Cardiac septum (tissue), 1 donor: ENCODE data around the gene DNAJB6. TPM values are rescaled to one million over a fixed set of nuclear protein-coding genes. Genes with fewer than 3 reads are reported as not detected.

Experiments
- DNase-seq: peaks from one replicate; pipeline ENCODE4 v3.0.0-alpha.2; 2020; ENCODE audit warnings: low spot score
- intact Hi-C: fragments of 100-400 bp; cut with DNase I; formaldehyde crosslinking; loops from one replicate; pipeline ENCODE4 v1.14.0; 2022
- total RNA-seq: library from RNA; stranded (reverse); fragmentation: NEBNext Ultra II Directional; extraction: Animal tissue kit (Norgen Biotek cat#: 25700); gene quantifications from one replicate; pipeline ENCODE4 v1.2.1, GENCODE V29; 2021
- donor health status: DM: no; HTN: no; CAD: no.

The DNAJB6 gene
- total RNA-seq, 1 donor from 2014 or later: 171 TPM

DNA sequence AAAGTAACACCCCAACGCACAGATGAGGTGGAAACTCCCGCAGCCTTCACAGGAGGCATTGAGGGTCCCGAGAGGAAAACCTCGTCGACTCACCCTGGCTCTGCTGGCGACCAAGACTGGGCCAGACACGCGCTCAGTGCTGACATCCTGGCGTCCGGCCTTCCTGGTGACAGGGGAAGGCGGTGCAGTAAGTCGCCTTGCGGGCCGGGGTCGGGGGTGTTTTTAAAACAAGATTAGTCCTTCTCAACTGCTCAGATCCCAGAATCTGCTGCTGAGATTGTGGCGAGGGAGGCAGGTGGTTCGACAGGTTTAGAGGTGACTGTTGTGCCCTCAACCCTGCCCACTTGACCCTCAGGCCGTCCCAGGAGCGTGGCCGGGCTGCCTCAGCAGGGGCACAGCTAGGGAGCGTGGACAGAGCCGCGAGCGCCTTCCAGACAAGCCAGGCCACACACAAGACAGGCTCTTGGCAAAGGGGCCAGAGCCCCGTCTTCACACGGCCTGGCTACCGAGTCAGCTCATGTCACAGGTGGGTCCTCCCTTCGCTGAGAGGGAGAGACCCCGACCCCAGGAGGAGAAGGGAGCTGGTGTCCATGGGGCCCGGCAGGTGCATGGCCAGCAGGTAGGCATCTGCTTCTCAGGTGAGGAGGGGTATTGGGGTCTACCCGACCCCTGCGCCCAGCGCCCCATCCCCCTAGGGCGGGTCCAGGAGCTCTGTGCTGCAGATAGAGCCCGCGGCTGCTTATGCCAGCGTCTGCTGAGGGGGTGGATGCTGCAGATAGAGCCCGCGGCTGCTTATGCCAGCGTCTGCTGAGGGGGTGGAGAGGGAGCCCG, 81.6 kb downstream of the DNAJB6 start:
- intact Hi-C loops: no loop called here
- DNase-seq: no peak

GRCh38 chr7:157419035-157419293, 82.2 kb downstream of the DNAJB6 start:
- intact Hi-C loops: no loop called here

DNA sequence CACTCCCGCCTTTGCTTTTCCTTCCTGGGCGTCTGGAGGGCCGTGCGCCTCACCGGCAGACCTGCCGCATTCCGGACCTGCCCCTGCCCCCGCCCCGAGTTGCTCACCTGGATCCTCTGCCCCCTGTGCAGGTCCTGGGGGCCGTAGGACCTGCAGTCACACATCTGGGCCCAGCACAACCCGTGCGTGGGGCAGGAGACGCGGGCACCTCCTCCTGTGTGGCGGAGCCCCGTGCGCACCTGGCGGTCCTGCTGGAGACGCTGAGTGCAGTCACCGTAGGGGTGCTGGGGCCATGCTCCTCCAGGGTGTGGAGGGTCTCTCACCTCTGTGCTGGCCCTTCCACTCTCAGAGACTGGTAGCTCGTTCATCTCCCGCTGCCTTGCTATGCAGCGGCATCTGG, 85.5 kb downstream of the DNAJB6 start:
- no peak for DNase-seq
- intact Hi-C loops: no loop called here

More at GRCh38 chr7:157419035-157419293, 82.2 kb downstream of the DNAJB6 start:
- DNase-seq: no peak

DNA sequence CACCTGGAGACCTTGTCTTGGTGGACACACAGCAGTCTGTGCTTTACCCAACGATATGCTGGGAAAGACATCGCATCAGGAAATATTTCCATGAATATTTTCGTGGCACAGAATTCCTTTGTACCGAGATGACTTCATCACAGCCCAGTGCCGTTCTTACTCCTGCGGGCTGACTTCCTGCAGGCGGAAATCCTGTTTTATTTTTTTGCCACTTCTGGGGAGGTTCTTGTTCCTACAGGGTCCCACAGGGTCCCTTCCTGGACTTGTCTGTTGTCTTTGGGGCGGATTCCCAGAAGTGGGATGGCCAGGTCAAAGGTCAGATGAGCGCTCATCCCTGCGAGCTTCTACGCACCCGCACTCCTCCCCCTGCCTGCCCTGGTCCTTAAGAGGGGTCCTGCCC, 86.5 kb downstream of the DNAJB6 start:
- intact Hi-C loops: no loop called here
- DNase-seq: no peak

GRCh38 chr7:157423886-157424565, 87.2 kb downstream of the DNAJB6 start:
- intact Hi-C loops: no loop called here
- no peak for DNase-seq

- intact Hi-C loops: no loop called here
- no peak for DNase-seq
Measured at GRCh38 chr7:157425137-157425731, 88.4 kb downstream of the DNAJB6 start.

DNA sequence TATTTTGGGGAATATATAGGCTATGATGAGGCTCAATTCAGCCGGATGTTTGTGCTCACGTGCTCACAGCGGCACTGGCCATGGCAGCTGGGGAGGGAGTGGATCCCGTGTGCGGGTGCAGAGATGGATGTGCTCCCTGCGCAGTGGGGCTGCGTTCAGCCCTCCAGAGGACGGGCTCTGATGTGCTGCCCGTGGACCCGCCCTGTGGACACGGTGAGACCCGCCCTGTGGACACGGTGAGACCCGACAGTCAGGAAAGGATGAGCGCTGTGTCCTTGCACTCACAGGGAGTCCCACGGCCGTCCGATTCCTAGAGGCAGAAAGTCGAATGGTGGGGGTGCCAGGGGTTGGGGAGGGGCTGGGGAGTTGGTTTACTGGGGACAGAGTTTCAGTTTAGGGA, 89.0 kb downstream of the DNAJB6 start:
- no peak for DNase-seq
- intact Hi-C loops: no loop called here

GRCh38 chr7:157426463-157427301, 89.9 kb downstream of the DNAJB6 start:
- no peak for DNase-seq
- intact Hi-C loops: no loop called here

- peak; percentile 74 for DNase-seq
- intact Hi-C loops: no loop called here
Measured at GRCh38 chr7:157427811-157428553, 91.2 kb downstream of the DNAJB6 start.

- DNase-seq: peak; percentile 62
- intact Hi-C loops: no loop called here
Measured at GRCh38 chr7:157428554-157428945, 91.7 kb downstream of the DNAJB6 start.

- intact Hi-C loops: no loop called here
- peak; percentile 66 for DNase-seq
Measured at GRCh38 chr7:157429001-157429679, 92.3 kb downstream of the DNAJB6 start.

DNA sequence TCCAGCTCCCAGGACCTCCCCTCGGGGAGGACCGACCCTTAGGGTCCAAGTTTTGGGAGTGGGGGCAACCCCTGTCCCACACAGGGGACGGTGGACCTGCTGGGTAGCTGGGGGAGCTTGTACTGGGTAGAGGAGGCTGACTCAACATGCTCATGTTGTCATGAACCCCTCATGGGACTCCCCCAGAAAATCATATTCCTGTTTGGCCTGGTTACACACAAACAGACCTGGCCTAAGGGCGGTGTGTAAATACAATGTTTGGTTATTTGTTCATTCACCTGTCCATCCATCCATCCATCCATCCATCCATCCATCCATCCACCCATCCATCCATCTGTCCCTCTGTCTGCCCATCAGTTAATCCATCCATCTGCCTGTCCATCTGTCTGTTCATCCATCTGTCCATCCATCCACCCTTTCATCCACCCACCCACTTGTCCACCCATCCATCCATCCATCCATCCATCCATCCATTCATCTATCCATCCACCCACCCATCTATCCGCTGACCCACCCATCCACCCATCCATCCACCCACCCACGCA, 92.9 kb downstream of the DNAJB6 start:
- intact Hi-C loops: loop anchor here (5.0 kb wide), 2 partner anchors 448 to 983 kb away; no protein-coding TSS in a partner anchor
- DNase-seq: peak; percentile 47

DNA sequence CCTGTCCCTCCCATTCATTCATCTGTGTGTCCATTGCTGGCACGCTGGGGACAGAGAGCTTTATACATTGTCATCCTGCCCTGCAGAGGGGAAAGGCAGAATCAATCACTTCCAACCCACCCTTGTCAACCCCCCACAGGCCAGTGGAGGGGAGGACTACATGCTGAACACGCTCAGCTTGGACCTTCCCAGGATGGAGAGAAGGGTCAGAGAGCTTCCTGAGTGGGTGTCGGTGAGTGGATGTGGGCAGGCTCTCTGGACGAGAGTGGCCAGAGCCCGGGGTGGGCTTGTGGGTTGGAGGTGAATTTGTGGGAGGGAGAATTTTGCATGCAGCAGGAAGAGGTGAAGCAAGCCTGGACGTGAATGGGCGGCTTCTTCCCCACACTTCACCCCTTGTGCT, 93.9 kb downstream of the DNAJB6 start:
- DNase-seq: peak; percentile 39

GRCh38 chr7:157431173-157431950, 94.6 kb downstream of the DNAJB6 start:
- intact Hi-C loops: loop anchor here (5.0 kb wide), 2 partner anchors 446 to 981 kb away; no protein-coding TSS in a partner anchor
- DNase-seq: no peak

More for the DNA sequence above, 93.9 kb downstream of the DNAJB6 start:
- intact Hi-C loops: loop anchor here (5.0 kb wide), 2 partner anchors 447 to 982 kb away; no protein-coding TSS in a partner anchor

DNA sequence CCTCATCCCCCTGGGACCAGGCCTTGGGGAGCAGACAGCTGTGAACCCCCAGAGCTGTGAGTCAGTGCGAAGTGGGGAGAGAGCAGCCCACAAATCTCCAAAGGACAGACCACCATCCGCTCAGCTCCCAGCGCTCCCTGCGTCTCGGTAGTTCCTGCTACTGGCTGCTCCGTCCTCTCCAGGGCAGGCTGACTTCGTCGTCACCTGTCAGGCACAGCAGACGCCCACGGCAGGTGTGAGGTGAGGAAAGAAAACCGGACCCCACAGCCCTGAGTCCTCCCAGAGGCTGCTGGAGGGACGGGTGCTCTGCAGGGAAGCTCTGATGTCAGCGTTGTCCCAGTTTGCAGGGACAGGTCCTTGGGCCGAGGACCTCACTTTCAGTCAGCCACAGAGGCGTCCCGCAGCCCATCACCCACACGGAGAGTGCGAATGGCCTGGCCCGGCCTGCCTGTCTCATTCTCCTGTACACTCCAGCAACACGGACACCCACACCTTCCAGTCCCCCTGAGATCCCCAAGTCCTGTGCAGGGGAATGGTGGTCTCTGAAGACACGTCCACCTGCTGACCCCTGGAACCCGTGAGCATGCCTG, 95.2 kb downstream of the DNAJB6 start:
- no peak for DNase-seq
- intact Hi-C loops: loop anchor here (5.0 kb wide), 2 partner anchors 445 to 980 kb away; no protein-coding TSS in a partner anchor

DNA sequence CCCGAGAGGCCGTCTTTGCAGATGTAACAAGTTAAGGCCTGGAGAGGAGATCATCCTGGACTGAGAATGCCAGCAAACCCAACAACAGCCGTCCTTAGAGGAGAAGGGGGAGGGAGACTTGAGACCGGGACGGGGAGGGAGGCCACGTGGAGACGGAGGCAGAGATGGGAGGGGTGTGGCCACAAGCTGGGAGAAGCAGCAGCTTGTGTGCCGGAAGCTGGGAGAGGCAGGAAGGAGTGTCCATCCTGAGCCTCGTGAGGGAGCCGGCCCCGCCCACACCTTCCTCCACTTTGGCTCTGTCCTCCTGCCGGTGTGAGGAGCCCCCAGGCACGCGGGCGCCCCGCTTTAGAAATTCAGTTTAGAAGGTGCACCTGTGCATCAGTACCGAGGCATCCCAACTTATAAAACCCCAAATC, 95.7 kb downstream of the DNAJB6 start:
- DNase-seq: no peak
- intact Hi-C loops: loop anchor here (5.0 kb wide), 2 partner anchors 445 to 980 kb away; no protein-coding TSS in a partner anchor
